Measurements from ENCODE around the gene B3GNT8. TPM values are rescaled to one million over a fixed set of nuclear protein-coding genes. Genes with fewer than 3 reads are reported as not detected.
A peak's percentile ranks its signal among the peaks of the same experiment; 100 is the strongest.

Gene B3GNT8
- total RNA-seq, 1 donor from 2014 or later = 0.86 TPM

GRCh38 chr19:41447732-41448332, 20.7 kb upstream of the B3GNT8 start:
- no peak for DNase-seq (ENCODE audit: low read depth, low spot score)
- peaks cover 67% of the 10 kb centered on the region for H3K27me3 Mint-ChIP-seq (ENCODE audit: low read depth)
- no peak for TF ChIP-seq CTCF (conservative IDR thresholded peaks at IDR 0.05)
- H3K27ac Mint-ChIP-seq (ENCODE audit: unreplicated experiment) = no peak overlapping the region
- peaks cover 5% of the 10 kb centered on the region for H3K4me1 Mint-ChIP-seq
- no peaks in the 10 kb centered on the region for H3K9me3 Mint-ChIP-seq
- H3K4me3 Mint-ChIP-seq = no peak overlapping the region
- H3K36me3 Mint-ChIP-seq (ENCODE audit: low read depth) = no peaks in the 10 kb centered on the region

- Mint-ChIP-seq H3K9me3 (no peaks in the 10 kb centered on the region), H3K4me3 (no peak overlapping the region), H3K36me3 (ENCODE audit: low read depth) (no peaks in the 10 kb centered on the region), H3K27me3 (ENCODE audit: low read depth) (peaks cover 67% of the 10 kb centered on the region), H3K4me1 (peaks cover 5% of the 10 kb centered on the region), H3K27ac (ENCODE audit: unreplicated experiment) (no peak overlapping the region)
- DNase-seq (ENCODE audit: low read depth, low spot score) = no peak
- no peak for TF ChIP-seq CTCF (conservative IDR thresholded peaks at IDR 0.05)
Observed at GRCh38 chr19:41445575-41445974, 18.4 kb upstream of the B3GNT8 start.

- H3K36me3 Mint-ChIP-seq (ENCODE audit: low read depth) = no peaks in the 10 kb centered on the region
- no peak overlapping the region for H3K4me3 Mint-ChIP-seq
- peaks cover 3% of the 10 kb centered on the region for H3K4me1 Mint-ChIP-seq
- TF ChIP-seq CTCF (conservative IDR thresholded peaks at IDR 0.05) = no peak
- no peaks in the 10 kb centered on the region for H3K9me3 Mint-ChIP-seq
- H3K27ac Mint-ChIP-seq (ENCODE audit: unreplicated experiment) = no peak overlapping the region
- no peak for DNase-seq (ENCODE audit: low read depth, low spot score)
- peaks cover 60% of the 10 kb centered on the region for H3K27me3 Mint-ChIP-seq (ENCODE audit: low read depth)
Observed at GRCh38 chr19:41443813-41444455, 16.8 kb upstream of the B3GNT8 start.

GRCh38 chr19:41442473-41443355, 15.5 kb upstream of the B3GNT8 start, which contains the start of gene ERICH4:
TSS of gene ERICH4 (plus strand) at chr19:41443156. CDS start at chr19:41443170, 14 bp downstream.
- peaks cover 52% of the 10 kb centered on the region for H3K27me3 Mint-ChIP-seq (ENCODE audit: low read depth)
- peaks cover 9% of the 10 kb centered on the region for H3K4me1 Mint-ChIP-seq
- no peaks in the 10 kb centered on the region for H3K9me3 Mint-ChIP-seq
- no peak for TF ChIP-seq CTCF (conservative IDR thresholded peaks at IDR 0.05)
- H3K36me3 Mint-ChIP-seq (ENCODE audit: low read depth) = peaks cover under 1% of the 10 kb centered on the region
- H3K4me3 Mint-ChIP-seq = peak within 1 kb of the TSS; percentile 41
- H3K27ac Mint-ChIP-seq (ENCODE audit: unreplicated experiment) = no peak within 1 kb of the TSS
- DNase-seq (ENCODE audit: low read depth, low spot score) = no peak

GRCh38 chr19:41441321-41441945, 14.3 kb upstream of the B3GNT8 start:
- H3K36me3 Mint-ChIP-seq (ENCODE audit: low read depth) = peaks cover 2% of the 10 kb centered on the region
- no peak overlapping the region for H3K27ac Mint-ChIP-seq (ENCODE audit: unreplicated experiment)
- no peaks in the 10 kb centered on the region for H3K9me3 Mint-ChIP-seq
- no peak for TF ChIP-seq CTCF (conservative IDR thresholded peaks at IDR 0.05)
- H3K4me1 Mint-ChIP-seq = peaks cover 11% of the 10 kb centered on the region
- no peak for DNase-seq (ENCODE audit: low read depth, low spot score)
- peaks cover 41% of the 10 kb centered on the region for H3K27me3 Mint-ChIP-seq (ENCODE audit: low read depth)
- no peak overlapping the region for H3K4me3 Mint-ChIP-seq
